ENCODE results near the gene PIK3R6. TPM values are rescaled to one million over a fixed set of nuclear protein-coding genes. Genes with fewer than 3 reads are reported as not detected.

The PIK3R6 gene
- total and polyA plus RNA-seq, 8 donors, result 0.16 to 1.1 (median 0.23) TPM; not detected in 2

DNA sequence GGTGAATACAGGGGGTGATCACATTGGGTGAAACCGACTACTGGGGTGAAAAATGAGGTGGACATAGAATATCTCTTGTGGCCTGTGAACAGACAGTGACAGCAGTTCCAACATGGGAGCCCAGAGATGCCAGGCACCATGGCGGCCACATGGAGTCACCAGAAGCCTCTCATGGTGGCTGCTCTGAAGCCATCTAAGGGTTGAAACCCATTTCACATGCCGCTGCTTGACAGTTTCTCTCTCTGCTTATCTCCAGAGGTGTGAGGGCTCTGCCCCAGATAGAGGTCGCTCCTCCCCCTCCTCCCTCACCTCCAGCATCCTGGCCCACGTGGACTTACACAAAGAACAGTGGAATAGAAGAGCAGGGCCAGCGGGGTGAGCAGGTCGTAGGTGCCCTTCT lies 37.9 kb upstream of the PIK3R6 start:
- Histone ChIP-seq H3K27ac (no peak overlapping the region), H3K4me1 (no peaks in the 10 kb centered on the region), H3K4me3 (no peak overlapping the region), H3K27me3 (peaks cover 0 to 10% (median 0%) of the 10 kb centered on the region in 4 donors), H3K9me3 (no peaks in the 10 kb centered on the region), H3K36me3 (no peaks in the 10 kb centered on the region)
- intact Hi-C loops (cut with DNase I), result no loop called here
- ATAC-seq (no peak), FAIRE-seq (no peak), DNase-seq (peak in 2 of 6 donors; percentile 4 to 8)
- TF ChIP-seq, protein P1, sequence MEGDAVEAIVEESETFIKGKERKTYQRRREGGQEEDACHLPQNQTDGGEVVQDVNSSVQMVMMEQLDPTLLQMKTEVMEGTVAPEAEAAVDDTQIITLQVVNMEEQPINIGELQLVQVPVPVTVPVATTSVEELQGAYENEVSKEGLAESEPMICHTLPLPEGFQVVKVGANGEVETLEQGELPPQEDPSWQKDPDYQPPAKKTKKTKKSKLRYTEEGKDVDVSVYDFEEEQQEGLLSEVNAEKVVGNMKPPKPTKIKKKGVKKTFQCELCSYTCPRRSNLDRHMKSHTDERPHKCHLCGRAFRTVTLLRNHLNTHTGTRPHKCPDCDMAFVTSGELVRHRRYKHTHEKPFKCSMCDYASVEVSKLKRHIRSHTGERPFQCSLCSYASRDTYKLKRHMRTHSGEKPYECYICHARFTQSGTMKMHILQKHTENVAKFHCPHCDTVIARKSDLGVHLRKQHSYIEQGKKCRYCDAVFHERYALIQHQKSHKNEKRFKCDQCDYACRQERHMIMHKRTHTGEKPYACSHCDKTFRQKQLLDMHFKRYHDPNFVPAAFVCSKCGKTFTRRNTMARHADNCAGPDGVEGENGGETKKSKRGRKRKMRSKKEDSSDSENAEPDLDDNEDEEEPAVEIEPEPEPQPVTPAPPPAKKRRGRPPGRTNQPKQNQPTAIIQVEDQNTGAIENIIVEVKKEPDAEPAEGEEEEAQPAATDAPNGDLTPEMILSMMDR (IDR thresholded peaks at IDR 0.05), result no peak
- WGBS, 2 donors, result 46 to 65% methylated on average over 7 of the region's 7 CpGs

DNA sequence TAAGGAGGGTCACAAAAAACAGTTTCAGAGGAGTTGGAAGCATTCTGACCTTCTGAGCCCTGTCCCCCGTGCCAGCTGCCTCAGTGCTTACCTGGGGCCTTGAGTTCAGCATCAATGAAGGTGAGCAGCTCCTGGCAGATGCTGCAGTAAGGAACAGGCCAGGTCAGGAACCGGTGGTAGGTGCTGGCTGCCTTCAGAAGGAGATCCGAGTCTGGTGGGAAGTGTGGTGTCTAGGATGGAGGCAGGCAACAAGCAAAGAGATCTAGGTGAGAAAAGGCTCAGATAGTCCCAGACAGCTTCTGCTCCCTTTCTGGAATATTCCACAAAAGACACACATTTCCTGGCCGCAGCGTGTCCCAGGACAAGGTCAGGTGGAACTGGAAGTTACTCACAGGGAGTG lies 37.2 kb upstream of the PIK3R6 start:
- peaks cover 0 to 10% (median 0%) of the 10 kb centered on the region in 4 donors for H3K27me3 ChIP-seq
- intact Hi-C loops (cut with DNase I), result no loop called here
- no peak for ATAC-seq
- H3K27ac ChIP-seq, result no peak overlapping the region
- DNase-seq, result peak in 1 of 6 donors; percentile 6
- TF ChIP-seq, protein P1 (IDR thresholded peaks at IDR 0.05), result no peak
- no peak overlapping the region for H3K4me3 ChIP-seq
- no peaks in the 10 kb centered on the region for H3K9me3 ChIP-seq
- FAIRE-seq, result no peak
- no peaks in the 10 kb centered on the region for H3K4me1 ChIP-seq
- WGBS, 2 donors, result 61 to 76% methylated on average over 5 of the region's 5 CpGs
- H3K36me3 ChIP-seq, result no peaks in the 10 kb centered on the region

DNA sequence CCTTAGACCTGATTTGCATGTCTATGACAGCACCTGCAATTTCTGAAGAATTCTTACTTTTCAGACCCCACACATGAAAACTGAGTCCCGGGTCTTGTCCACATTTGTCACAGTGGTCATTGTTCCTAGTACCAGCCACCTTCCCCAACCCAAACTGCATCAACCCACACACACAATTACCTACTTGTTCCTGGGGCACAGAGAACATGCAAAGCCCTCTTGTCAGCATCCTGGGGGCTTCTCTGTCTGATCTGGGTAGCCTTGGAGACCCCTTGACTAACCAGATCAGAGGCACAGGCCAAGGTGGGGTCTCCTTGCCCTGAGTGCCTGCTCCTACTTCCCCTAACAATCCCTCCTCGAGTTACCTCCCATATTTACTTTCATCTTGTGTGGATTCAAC lies 36.7 kb upstream of the PIK3R6 start:
- peaks cover 0 to 10% (median 0%) of the 10 kb centered on the region in 4 donors for H3K27me3 ChIP-seq
- intact Hi-C loops (cut with DNase I), result no loop called here
- H3K4me1 ChIP-seq, result no peaks in the 10 kb centered on the region
- TF ChIP-seq, protein P1 (IDR thresholded peaks at IDR 0.05), result no peak
- no peaks in the 10 kb centered on the region for H3K36me3 ChIP-seq
- no peak overlapping the region for H3K27ac ChIP-seq
- DNase-seq (no peak), ATAC-seq (no peak), FAIRE-seq (no peak)
- 21 to 24% methylated on average over 2 of the region's 2 CpGs for WGBS, 2 donors
- no peak overlapping the region for H3K4me3 ChIP-seq
- no peaks in the 10 kb centered on the region for H3K9me3 ChIP-seq

DNA sequence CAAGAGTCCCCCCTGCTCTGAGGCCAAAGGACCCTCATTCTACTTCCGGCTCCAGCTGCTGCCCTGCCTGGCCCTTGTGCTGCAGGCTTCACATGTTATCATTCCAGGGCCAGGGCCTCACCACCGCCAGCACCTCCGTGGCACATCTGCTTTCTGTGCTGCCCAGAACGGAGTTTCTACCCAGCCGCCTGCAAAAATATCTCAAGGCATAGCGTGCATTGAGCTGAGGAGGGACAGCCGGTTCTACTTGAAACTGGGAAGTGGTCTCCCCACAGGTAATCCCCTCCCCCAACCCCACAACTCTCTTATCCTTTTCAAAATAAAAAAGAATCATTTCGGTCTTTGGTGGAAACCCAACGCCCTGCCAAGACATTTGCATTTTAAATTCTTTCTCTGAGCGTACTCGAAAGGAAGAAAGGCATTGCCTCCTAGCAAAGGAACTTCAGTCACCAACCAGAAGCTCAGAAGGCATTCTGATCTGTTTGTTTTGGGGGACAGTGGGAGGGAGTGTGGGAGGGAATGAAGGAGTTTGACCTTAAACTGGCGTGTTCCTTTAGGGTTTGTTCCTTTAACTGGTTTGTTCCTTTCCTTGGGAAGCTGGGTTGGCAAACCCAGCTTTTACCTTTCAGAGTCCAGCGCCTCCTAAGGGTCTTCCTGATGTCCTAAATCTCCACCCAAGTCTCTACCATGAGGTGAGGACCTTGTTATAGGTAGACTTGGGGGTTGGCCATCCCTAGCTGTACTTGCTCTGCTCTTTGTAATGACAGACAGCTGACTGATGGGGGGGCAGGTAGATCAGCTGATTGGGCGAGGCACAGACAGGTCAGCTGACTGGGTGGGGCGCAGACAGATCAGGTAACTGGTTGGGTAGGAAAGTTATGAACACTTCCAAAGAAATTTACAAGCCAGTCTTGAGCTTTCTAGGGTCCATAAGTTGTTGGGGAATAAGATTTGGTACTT lies 33.4 kb upstream of the PIK3R6 start:
- H3K4me1 ChIP-seq, result no peaks in the 10 kb centered on the region
- TF ChIP-seq, protein P1 (IDR thresholded peaks at IDR 0.05), result no peak
- no peaks in the 10 kb centered on the region for H3K36me3 ChIP-seq
- intact Hi-C loops (cut with DNase I), result no loop called here
- no peaks in the 10 kb centered on the region for H3K9me3 ChIP-seq
- peaks cover 0 to 10% (median 0%) of the 10 kb centered on the region in 4 donors for H3K27me3 ChIP-seq
- FAIRE-seq (no peak), DNase-seq (peak in 1 of 6 donors; percentile 8), ATAC-seq (no peak)
- no peak overlapping the region for H3K27ac ChIP-seq
- no peak overlapping the region for H3K4me3 ChIP-seq
- WGBS, 2 donors, result 53 to 54% methylated on average over 15 of the region's 15 CpGs

DNA sequence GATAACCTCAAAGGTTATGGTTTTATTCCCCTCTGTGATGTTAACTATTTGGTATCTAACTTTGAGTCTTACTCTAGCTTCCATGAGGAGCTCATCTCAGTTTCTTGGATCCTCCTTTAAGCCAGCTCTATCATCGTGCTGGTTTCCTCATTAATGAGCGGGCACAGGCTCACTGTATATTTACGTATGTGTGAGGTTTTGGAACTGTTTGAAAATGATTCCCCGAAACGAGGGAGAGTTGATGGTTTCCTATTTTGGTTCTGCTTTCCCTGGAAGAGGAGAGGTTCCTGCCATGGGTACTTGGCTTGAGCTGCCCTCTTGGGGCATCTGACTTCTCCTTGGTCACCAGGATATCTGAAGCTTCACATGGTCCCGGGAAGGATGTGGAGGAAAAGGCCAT lies 32.7 kb upstream of the PIK3R6 start:
- 61 to 65% methylated on average over 6 of the region's 6 CpGs for WGBS, 2 donors
- no peaks in the 10 kb centered on the region for H3K4me1 ChIP-seq
- TF ChIP-seq, protein P1 (IDR thresholded peaks at IDR 0.05), result no peak
- no peak for FAIRE-seq
- ATAC-seq, result no peak
- peaks cover 0 to 10% (median 0%) of the 10 kb centered on the region in 4 donors for H3K27me3 ChIP-seq
- no peak overlapping the region for H3K27ac ChIP-seq
- H3K9me3 ChIP-seq, result no peaks in the 10 kb centered on the region
- no peak overlapping the region for H3K4me3 ChIP-seq
- no peaks in the 10 kb centered on the region for H3K36me3 ChIP-seq
- intact Hi-C loops (cut with DNase I), result no loop called here
- DNase-seq, result no peak

Data from pancreas (tissue), 10 donors.